Epithelial cell of esophagus (primary cell): ENCODE measurements around the gene DTNA.

ENCODE experiments used
- DNase-seq: peaks from one replicate; pipeline ENCODE4 v3.0.0; 2010; ENCODE audit warnings: low read depth
- H3K4me3 ChIP-seq: 2 replicates; pipeline ENCODE4 v1.5.1; 2011; ENCODE audit warnings: mild to moderate bottlenecking, low read length, control low read depth
- TF ChIP-seq, protein P1 (sequence below): IDR thresholded peaks from 2 replicates; pipeline ENCODE4 v1.5.1; 2011; ENCODE audit warnings: low read depth, mild to moderate bottlenecking, low read length, control low read depth, inconsistent platforms; ENCODE audit not compliant: insufficient read depth; ENCODE audit errors: missing control alignments

Gene DTNA

DNA sequence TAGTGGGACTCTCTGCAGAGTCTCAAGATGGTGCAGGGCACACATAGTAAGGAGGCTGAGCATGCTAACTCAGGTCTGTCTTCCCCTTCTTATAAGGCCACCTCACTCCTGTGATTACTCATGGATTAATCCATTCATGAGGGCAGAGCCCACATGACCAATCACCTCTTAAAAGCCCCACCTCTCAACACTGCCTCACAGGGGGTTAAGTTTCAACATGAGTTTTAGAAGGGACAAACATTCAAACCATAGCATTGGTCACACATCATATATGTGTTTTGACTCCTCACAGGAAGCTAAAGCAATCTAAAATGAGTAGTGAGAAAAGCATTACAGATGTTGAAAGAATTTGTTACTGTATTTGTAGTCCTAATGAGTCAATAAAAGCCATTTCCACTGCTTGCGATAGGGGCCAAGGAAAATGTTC, 57.5 kb downstream of the DTNA start:
- TF ChIP-seq, protein P1, sequence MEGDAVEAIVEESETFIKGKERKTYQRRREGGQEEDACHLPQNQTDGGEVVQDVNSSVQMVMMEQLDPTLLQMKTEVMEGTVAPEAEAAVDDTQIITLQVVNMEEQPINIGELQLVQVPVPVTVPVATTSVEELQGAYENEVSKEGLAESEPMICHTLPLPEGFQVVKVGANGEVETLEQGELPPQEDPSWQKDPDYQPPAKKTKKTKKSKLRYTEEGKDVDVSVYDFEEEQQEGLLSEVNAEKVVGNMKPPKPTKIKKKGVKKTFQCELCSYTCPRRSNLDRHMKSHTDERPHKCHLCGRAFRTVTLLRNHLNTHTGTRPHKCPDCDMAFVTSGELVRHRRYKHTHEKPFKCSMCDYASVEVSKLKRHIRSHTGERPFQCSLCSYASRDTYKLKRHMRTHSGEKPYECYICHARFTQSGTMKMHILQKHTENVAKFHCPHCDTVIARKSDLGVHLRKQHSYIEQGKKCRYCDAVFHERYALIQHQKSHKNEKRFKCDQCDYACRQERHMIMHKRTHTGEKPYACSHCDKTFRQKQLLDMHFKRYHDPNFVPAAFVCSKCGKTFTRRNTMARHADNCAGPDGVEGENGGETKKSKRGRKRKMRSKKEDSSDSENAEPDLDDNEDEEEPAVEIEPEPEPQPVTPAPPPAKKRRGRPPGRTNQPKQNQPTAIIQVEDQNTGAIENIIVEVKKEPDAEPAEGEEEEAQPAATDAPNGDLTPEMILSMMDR, result no peak
- DNase-seq, result peak; percentile 98
- no peak overlapping the region for H3K4me3 ChIP-seq

DNA sequence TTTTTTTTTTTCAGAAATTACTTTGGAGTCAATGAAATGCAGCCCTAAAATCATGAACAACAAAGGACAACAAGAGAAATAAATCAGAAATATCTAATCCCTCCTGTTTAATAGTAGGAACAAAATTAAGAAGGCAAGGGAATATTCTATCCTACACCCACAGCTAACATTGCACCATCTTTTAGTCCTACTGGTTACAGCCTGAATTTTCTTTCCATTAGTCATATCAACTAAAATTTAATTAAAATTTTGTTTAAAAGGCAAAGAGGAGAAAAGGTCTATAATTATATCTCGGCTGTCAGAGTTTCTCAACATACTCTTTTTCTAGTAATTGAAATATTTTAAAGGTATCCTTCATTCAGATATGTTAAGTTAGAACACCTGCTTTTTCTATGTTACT, 61.9 kb downstream of the DTNA start:
- no peak overlapping the region for H3K4me3 ChIP-seq
- TF ChIP-seq, protein P1, result no peak
- no peak for DNase-seq

DNA sequence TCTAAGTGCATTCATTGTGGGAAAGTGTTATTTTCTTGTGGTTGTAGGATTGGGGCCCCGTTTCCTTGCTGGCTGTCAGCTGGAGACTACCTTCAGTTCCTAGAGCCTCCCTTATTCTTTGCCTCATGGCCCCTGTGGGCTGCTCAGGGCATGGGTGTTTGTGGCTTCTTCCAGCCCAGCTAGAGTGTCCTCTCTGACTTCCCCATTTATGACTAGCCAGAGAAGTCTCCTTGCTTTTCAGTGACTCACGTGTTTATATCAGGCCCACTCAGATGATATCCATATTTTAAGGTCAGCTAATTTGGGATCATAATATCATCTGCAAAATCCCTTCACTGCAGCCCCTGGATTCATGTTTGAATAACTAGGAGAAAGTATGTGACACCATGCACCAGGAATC, 62.8 kb downstream of the DTNA start:
- no peak for DNase-seq
- H3K4me3 ChIP-seq, result no peak overlapping the region
- TF ChIP-seq, protein P1, result no peak

DNA sequence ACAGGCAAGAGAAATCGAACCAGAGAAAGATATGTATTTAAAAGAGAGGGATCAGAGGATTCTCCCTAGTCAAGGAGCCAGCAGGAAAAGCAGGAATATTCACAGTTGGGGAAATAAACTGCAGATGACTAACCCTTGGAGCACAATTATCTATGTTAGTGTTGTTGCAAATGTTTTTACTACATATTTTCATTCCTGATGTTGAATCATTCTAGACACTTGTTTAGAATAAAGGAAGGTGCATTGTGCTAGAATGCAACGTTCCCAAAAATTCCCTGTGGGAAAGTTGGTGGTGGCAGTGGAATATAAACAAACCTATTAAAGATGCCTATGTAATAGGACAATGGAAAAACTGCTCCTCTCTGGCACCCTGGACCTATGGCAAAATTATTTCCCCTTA, 63.3 kb downstream of the DTNA start:
- no peak overlapping the region for H3K4me3 ChIP-seq
- peak; percentile 43 for DNase-seq
- TF ChIP-seq, protein P1, result no peak

DNA sequence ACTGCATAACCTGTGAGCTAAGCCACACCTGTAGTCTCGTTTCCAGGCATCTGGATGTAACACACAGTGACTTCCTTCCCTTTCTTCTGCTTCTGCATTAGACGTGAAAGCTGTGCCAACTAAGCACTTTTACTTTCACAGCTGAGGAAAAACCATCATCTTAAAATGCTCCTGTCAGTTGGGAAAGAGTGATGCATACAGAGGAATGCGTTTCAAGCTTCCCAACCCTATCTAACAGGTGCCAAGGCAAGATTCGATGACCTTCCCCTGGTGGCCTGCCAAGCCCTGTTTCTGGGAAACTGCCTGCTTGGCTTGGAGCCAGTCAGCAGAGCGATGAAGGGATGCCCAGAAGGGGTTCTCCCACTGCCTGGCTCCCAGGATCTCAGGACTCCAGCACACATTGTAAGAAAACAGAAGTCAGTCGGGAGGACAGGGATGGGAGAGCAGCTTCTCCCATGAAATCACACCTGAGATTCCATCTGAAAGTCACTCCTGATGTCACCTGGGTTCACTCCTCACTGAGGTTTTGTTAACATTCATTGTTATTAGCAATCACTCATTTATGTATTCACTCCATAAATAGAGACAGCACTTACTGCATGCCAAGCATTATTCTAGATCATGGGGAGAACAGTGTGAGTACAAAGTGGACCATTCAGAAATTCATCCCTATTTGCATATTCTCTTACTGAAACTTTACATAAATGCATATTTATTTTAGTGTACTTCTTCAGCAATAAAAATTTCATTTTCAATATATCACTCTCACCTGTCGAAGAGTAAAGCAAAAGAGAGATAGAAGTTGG, 64.1 kb downstream of the DTNA start:
- DNase-seq, result peak; percentile 77
- TF ChIP-seq, protein P1, result no peak
- no peak overlapping the region for H3K4me3 ChIP-seq

DNA sequence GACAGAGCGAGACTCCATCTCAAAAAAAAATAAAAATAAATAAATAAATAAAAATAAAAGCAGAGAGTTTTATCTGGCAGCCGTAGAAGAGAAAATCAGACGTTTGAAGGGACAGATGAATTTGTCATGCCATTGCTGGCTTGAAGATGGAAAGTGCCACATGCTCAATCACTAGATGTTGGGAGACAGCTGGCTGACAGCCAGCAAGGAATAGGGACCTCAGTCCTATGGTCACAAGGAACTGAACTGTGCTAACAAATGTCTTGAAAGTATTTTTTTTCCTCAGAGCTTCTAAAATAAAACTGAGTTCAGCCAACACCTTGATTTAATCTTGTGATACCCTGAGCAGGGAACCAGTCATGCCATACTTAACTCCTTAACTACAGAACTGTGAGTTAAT, 65.4 kb downstream of the DTNA start:
- DNase-seq, result no peak

More for the DNA sequence above, 65.4 kb downstream of the DTNA start:
- H3K4me3 ChIP-seq, result no peak overlapping the region
- TF ChIP-seq, protein P1, result no peak
